Measurements from ENCODE around the gene RIOK2. TPM values are rescaled to one million over a fixed set of nuclear protein-coding genes. Genes with fewer than 3 reads are reported as not detected.

RIOK2 gene
- total RNA-seq, 1 experiment from 2014 or later = 34.1 TPM

Other genes starting within 250 kb of the RIOK2 start
- gene LNPEP, start 247.2 kb downstream of the RIOK2 start, total RNA-seq (2014; rRNA removed; shearing (Covaris generic)) = 16.0 and 23.7 TPM in 2 replicates
- not detected in 2 replicates for gene LIX1, start 40.6 kb downstream of the RIOK2 start, total RNA-seq (2014; rRNA removed; shearing (Covaris generic))